ENCODE results near the gene OPN1LW. TPM values are rescaled to one million over a fixed set of nuclear protein-coding genes. Genes with fewer than 3 reads are reported as not detected.
A peak's percentile ranks its signal among the peaks of the same experiment; 100 is the strongest.
"Not testable (repeated sequence)": the region's sequence is repeated elsewhere in the genome, so short reads cannot be mapped to it uniquely, and the experiment has no call there.

Gene OPN1LW
- total and polyA plus RNA-seq, 4 donors, result not detected

DNA sequence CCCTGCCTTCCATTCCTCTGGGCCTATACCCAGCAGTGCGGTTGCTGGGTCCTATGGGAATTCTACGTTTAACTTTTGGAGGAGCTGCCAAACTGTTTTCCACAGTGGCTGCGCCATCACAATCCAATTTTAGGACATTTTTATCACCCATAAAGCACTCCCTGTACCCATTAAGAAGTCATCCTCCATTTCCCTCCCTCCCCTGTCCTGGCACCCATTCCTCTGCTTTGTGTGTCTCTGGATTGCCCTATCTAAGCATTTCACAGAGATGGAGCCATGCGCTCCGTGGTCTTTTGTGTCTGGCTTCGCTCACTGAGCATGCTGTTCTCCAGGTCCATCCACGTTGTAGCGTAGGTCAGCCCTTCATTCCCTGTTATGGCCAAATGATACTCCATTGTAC is 1.7 kb upstream of the OPN1LW start:
- H3K36me3 ChIP-seq (ENCODE audit: control insufficient read depth in 1 of 2, insufficient read depth in 2 of 2, low read length in 1 of 2), result no peaks in the 10 kb centered on the region
- intact Hi-C loops (cut with DNase I), result no loop called here
- no peak overlapping the region for H3K4me3 ChIP-seq (ENCODE audit: low read length in 2 of 2)
- H3K27me3 ChIP-seq (ENCODE audit: control insufficient read depth in 1 of 2, insufficient read depth in 2 of 2, low read length in 1 of 2), result no peaks in the 10 kb centered on the region
- no peaks in the 10 kb centered on the region for H3K4me1 ChIP-seq (ENCODE audit: control insufficient read depth in 1 of 2, insufficient read depth in 2 of 2, low read length in 2 of 2)
- WGBS, 2 donors, result 85 to 86% methylated on average over 8 of the region's 8 CpGs
- ATAC-seq (ENCODE audit: low FRiP score) (no peak), DNase-seq (no peak)
- H3K27ac ChIP-seq (ENCODE audit: low read depth in 1 of 2, low read length in 2 of 2), result no peak overlapping the region
- H3K9me3 ChIP-seq (ENCODE audit: control insufficient read depth, low read length), result no peaks in the 10 kb centered on the region

DNA sequence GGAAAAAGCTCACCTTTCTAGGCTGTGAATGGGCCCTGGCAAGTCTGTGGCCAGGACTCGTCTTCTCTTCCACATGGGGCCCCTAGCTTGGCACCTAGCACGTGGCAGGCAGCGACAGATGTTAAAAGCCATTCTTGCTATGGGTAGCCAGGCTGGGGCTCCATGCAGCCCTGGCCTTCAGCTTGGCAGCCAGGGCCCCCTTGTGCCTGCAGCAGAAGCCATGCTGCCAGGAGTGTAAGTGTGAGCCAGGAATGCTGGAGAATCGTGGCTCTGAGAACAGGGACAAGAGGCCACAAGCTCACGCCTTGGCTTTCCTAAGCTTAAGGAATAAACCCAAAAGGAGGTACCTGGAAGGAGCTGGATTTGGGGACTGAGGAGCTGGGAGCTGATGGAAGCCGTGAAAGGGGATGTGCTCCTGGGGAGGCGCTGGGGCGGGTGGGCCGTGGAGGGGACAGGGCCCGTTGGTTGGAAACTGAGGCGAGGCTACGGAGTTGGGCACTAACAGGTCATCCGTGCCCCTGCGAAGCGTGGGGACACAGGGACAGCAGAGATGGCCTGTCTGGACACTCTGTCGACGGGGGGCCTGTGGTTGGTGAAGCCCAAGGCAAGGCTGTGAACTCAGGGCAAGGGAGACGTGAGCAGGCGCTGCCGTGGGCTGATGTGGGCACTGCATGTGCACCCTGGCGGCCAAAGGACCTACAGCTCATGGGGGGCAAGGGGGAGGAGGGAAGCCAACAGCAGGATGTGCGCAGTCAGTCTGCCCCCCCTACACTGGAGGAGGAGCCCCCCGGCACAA is 895 bp upstream of the OPN1LW start:
- H3K4me1 ChIP-seq (ENCODE audit: control insufficient read depth in 1 of 2, insufficient read depth in 2 of 2, low read length in 2 of 2), result no peaks in the 10 kb centered on the region
- intact Hi-C loops (cut with DNase I), result no loop called here
- no peaks in the 10 kb centered on the region for H3K9me3 ChIP-seq (ENCODE audit: control insufficient read depth, low read length)
- ATAC-seq (ENCODE audit: low FRiP score) (no peak), DNase-seq (no peak)
- no peak overlapping the region for H3K27ac ChIP-seq (ENCODE audit: low read depth in 1 of 2, low read length in 2 of 2)
- WGBS, 2 donors, result 88 to 92% methylated on average over 23 of the region's 23 CpGs
- H3K27me3 ChIP-seq (ENCODE audit: control insufficient read depth in 1 of 2, insufficient read depth in 2 of 2, low read length in 1 of 2), result no peaks in the 10 kb centered on the region
- H3K4me3 ChIP-seq (ENCODE audit: low read length in 2 of 2), result no peak overlapping the region
- H3K36me3 ChIP-seq (ENCODE audit: control insufficient read depth in 1 of 2, insufficient read depth in 2 of 2, low read length in 1 of 2), result no peaks in the 10 kb centered on the region

DNA sequence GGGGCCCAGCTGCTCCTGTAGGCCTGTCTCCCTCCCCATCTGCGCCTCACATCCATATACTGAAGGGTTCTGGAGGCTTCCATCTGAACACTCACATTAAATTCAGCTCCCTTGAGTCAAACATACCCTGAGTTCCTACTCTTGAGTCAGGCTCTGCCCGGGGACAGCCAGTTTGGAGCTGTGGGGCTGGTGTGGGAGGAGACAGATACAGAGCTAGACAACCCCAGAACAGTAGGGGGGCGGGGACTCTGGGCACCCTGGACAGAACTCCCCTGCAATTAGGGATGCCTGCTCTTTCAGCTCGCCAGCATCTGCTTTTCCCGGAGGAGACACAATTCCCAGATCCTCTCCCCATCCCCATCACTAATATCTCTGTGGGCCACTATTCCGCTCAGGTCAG is 7.0 kb downstream of the OPN1LW start:
- ATAC-seq (ENCODE audit: low FRiP score); H3K27ac ChIP-seq (ENCODE audit: low read depth in 1 of 2, low read length in 2 of 2); H3K27me3 ChIP-seq (ENCODE audit: control insufficient read depth in 1 of 2, insufficient read depth in 2 of 2, low read length in 1 of 2); H3K36me3 ChIP-seq (ENCODE audit: control insufficient read depth in 1 of 2, insufficient read depth in 2 of 2, low read length in 1 of 2); H3K4me1 ChIP-seq (ENCODE audit: control insufficient read depth in 1 of 2, insufficient read depth in 2 of 2, low read length in 2 of 2); H3K9me3 ChIP-seq (ENCODE audit: control insufficient read depth, low read length); DNase-seq; intact Hi-C loops (cut with DNase I); H3K4me3 ChIP-seq (ENCODE audit: low read length in 2 of 2): not testable (repeated sequence)
- 100% methylated on average over 1 of the region's 6 CpGs for whole genome bisulfite sequencing, 2 donors

DNA sequence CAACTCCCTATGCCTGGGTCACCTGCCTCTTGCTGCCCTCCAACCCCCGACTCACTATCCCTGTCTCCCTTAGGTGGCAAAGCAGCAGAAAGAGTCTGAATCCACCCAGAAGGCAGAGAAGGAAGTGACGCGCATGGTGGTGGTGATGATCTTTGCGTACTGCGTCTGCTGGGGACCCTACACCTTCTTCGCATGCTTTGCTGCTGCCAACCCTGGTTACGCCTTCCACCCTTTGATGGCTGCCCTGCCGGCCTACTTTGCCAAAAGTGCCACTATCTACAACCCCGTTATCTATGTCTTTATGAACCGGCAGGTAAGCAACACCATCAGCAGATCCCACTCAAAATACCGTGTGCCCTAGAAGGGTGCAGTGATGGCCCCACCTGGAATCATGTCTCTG is 12.2 kb downstream of the OPN1LW start:
- H3K36me3 ChIP-seq (ENCODE audit: control insufficient read depth in 1 of 2, insufficient read depth in 2 of 2, low read length in 1 of 2); H3K27me3 ChIP-seq (ENCODE audit: control insufficient read depth in 1 of 2, insufficient read depth in 2 of 2, low read length in 1 of 2); intact Hi-C loops (cut with DNase I); H3K27ac ChIP-seq (ENCODE audit: low read depth in 1 of 2, low read length in 2 of 2); H3K4me3 ChIP-seq (ENCODE audit: low read length in 2 of 2); H3K9me3 ChIP-seq (ENCODE audit: control insufficient read depth, low read length); DNase-seq; H3K4me1 ChIP-seq (ENCODE audit: control insufficient read depth in 1 of 2, insufficient read depth in 2 of 2, low read length in 2 of 2); ATAC-seq (ENCODE audit: low FRiP score): not testable (repeated sequence)
- WGBS, 2 donors, result 94 to 98% methylated on average over 9 of the region's 11 CpGs

DNA sequence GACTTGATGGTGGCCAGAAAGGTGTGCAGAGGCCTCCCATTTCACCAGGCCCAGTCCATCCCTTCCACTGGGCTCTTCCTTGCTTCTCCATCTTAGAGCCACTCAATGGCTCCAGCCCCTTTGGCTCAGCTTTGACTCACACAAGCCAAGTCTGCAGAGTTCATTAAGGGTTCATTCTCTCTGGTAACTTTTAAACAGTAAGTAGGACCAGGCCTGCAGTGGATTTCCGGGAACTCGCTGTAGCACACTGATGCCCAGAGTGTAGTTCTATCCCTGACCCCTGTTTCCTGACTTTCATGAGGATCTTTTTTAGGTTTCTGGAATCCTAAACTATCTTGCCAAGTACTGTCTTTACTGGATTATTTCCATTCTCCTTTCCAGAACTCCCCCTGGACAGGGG is 13.2 kb downstream of the OPN1LW start:
- H3K4me3 ChIP-seq (ENCODE audit: low read length in 2 of 2); intact Hi-C loops (cut with DNase I); H3K27me3 ChIP-seq (ENCODE audit: control insufficient read depth in 1 of 2, insufficient read depth in 2 of 2, low read length in 1 of 2); H3K9me3 ChIP-seq (ENCODE audit: control insufficient read depth, low read length); DNase-seq; H3K27ac ChIP-seq (ENCODE audit: low read depth in 1 of 2, low read length in 2 of 2); H3K36me3 ChIP-seq (ENCODE audit: control insufficient read depth in 1 of 2, insufficient read depth in 2 of 2, low read length in 1 of 2); H3K4me1 ChIP-seq (ENCODE audit: control insufficient read depth in 1 of 2, insufficient read depth in 2 of 2, low read length in 2 of 2): not testable (repeated sequence)
- WGBS, 2 donors, result no CpG with 5 or more reads among the region's 2 CpGs
- ATAC-seq (ENCODE audit: low FRiP score), result peak; percentile 56

DNA sequence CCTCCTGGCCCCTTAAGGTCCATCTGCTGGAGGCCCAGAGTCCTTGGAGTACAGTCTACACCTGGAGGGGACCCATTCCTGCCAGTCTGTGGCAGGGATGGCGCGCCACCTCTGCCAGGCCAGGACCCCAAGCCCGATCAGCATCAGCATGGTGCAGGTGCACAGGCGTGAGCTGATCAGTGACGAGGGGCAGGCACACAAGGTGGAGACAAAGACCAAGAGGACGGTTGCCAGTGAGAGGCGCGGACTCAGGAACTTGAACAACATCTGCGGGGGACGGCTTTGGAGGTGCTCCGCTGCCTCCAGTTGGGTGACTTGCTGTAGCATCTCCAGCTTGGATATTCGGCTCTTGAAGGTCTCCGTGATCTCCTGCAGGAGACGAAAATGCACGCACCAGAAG is 15.3 kb downstream of the OPN1LW start:
- H3K36me3 ChIP-seq (ENCODE audit: control insufficient read depth in 1 of 2, insufficient read depth in 2 of 2, low read length in 1 of 2); H3K27ac ChIP-seq (ENCODE audit: low read depth in 1 of 2, low read length in 2 of 2); ATAC-seq (ENCODE audit: low FRiP score); H3K4me1 ChIP-seq (ENCODE audit: control insufficient read depth in 1 of 2, insufficient read depth in 2 of 2, low read length in 2 of 2); DNase-seq; H3K27me3 ChIP-seq (ENCODE audit: control insufficient read depth in 1 of 2, insufficient read depth in 2 of 2, low read length in 1 of 2); H3K4me3 ChIP-seq (ENCODE audit: low read length in 2 of 2); intact Hi-C loops (cut with DNase I); H3K9me3 ChIP-seq (ENCODE audit: control insufficient read depth, low read length): not testable (repeated sequence)
- WGBS, 2 donors, result no CpG with 5 or more reads among the region's 15 CpGs

DNA sequence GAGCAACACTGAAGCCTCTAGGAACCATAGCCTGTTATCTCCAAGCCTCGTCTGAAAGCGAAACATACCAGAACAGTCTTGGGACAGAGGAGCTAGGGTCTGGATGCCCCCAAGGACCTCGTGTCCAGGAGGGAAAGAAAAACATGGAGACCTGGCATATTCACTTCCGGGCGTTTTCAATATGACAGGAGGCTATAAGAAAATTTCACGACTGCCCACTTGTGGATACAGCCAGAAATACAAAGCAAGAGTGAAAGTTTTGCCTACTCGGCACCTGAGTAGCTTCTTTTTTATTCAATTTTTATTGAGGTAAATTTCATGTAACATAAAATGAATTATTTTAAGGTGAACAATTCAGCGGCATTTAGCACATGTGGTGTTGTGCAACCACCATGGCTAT is 20.9 kb downstream of the OPN1LW start:
- ATAC-seq (ENCODE audit: low FRiP score); H3K4me1 ChIP-seq (ENCODE audit: control insufficient read depth in 1 of 2, insufficient read depth in 2 of 2, low read length in 2 of 2); H3K36me3 ChIP-seq (ENCODE audit: control insufficient read depth in 1 of 2, insufficient read depth in 2 of 2, low read length in 1 of 2); H3K27ac ChIP-seq (ENCODE audit: low read depth in 1 of 2, low read length in 2 of 2); H3K27me3 ChIP-seq (ENCODE audit: control insufficient read depth in 1 of 2, insufficient read depth in 2 of 2, low read length in 1 of 2); H3K9me3 ChIP-seq (ENCODE audit: control insufficient read depth, low read length); intact Hi-C loops (cut with DNase I); H3K4me3 ChIP-seq (ENCODE audit: low read length in 2 of 2); DNase-seq: not testable (repeated sequence)
- no CpG with 5 or more reads among the region's 8 CpGs for WGBS, 2 donors

DNA sequence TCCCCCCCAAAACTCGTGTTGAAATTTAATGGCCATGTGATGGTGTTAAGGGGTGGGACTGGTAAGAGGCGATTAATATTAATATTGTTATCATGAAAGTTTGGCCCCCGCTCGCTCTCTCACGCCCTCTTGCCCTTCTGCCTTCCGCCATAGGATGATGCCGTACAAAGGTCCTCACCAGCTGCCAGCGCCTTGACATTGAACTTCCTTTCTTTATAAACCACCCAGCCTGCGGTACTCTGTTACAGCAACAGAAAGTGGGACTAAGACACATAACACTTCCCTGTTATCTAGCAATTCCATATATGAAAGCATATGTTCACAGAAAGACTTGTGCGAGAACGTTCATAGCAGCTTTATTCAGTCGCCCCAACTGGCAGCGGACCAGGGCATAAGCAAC is 24.3 kb downstream of the OPN1LW start:
- H3K4me1 ChIP-seq (ENCODE audit: control insufficient read depth in 1 of 2, insufficient read depth in 2 of 2, low read length in 2 of 2); H3K36me3 ChIP-seq (ENCODE audit: control insufficient read depth in 1 of 2, insufficient read depth in 2 of 2, low read length in 1 of 2); H3K27ac ChIP-seq (ENCODE audit: low read depth in 1 of 2, low read length in 2 of 2); H3K4me3 ChIP-seq (ENCODE audit: low read length in 2 of 2); DNase-seq; intact Hi-C loops (cut with DNase I); H3K9me3 ChIP-seq (ENCODE audit: control insufficient read depth, low read length); H3K27me3 ChIP-seq (ENCODE audit: control insufficient read depth in 1 of 2, insufficient read depth in 2 of 2, low read length in 1 of 2); ATAC-seq (ENCODE audit: low FRiP score): not testable (repeated sequence)
- no CpG with 5 or more reads among the region's 13 CpGs for WGBS, 2 donors

DNA sequence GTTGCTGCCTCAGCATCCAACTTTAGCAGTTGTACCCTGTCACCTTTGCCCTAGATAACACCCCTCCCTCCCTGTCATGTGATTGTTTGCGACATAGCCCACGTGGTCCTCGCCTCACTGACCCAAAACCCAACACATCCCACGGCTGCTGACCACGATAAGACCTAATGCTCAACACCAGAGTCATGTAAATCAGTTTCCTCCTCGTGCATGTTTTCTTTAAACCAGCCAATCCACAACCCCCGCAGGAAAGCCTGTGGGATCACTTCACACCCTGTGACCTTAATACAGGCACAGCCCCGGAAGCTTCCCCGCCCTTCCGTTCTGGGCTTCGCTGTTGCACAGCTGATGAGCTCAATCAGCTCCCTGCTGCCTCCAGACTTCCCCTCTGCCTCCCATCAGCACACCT is 28.5 kb downstream of the OPN1LW start:
- DNase-seq; H3K36me3 ChIP-seq (ENCODE audit: control insufficient read depth in 1 of 2, insufficient read depth in 2 of 2, low read length in 1 of 2); H3K27me3 ChIP-seq (ENCODE audit: control insufficient read depth in 1 of 2, insufficient read depth in 2 of 2, low read length in 1 of 2); H3K9me3 ChIP-seq (ENCODE audit: control insufficient read depth, low read length); H3K27ac ChIP-seq (ENCODE audit: low read depth in 1 of 2, low read length in 2 of 2); intact Hi-C loops (cut with DNase I); H3K4me1 ChIP-seq (ENCODE audit: control insufficient read depth in 1 of 2, insufficient read depth in 2 of 2, low read length in 2 of 2); H3K4me3 ChIP-seq (ENCODE audit: low read length in 2 of 2): not testable (repeated sequence)
- WGBS, 2 donors, result no CpG with 5 or more reads among the region's 11 CpGs
- ATAC-seq (ENCODE audit: low FRiP score), result peak; percentile 63

Data from aorta (tissue), 5 donors.